Thoracic aorta (tissue), 2 donors: ENCODE results near the gene ZNF423. TPM values are rescaled to one million over a fixed set of nuclear protein-coding genes. Genes with fewer than 3 reads are reported as not detected.

Experiments
- ATAC-seq: fragments of 150-250 bp; one replicate; pipeline ENCODE4 v1.8.0; 2017; ENCODE audit warnings: low read depth; ENCODE audit not compliant: insufficient number of reproducible peaks, low FRiP score
- DNase-seq: peaks from one replicate; pipeline ENCODE4 v3.0.0-alpha.2; 2020; ENCODE audit warnings: low spot score
- H3K27ac ChIP-seq, 2 donors: fragments of 200-600 bp; sonication (generic); 1 replicate in 1 of 2; 2 replicates in 1 of 2; pipeline ENCODE4 v1.5.1; 2016; ENCODE audit warnings: mild to moderate bottlenecking in 2 of 2, moderate library complexity in 2 of 2
- H3K27me3 ChIP-seq: fragments of 200-600 bp; sonication (generic); replicated peaks from 2 replicates; pipeline ENCODE4 v1.6.0; 2016; ENCODE audit warnings: mild to moderate bottlenecking; ENCODE audit not compliant: insufficient read depth
- H3K36me3 ChIP-seq: fragments of 200-600 bp; sonication (generic); one replicate; pipeline ENCODE4 v1.5.1; 2016
- H3K4me1 ChIP-seq, 2 donors: fragments of 200-600 bp; sonication (generic); 1 replicate in 1 of 2; 2 replicates in 1 of 2; pipeline versions ENCODE4 v1.5.1 to v1.6.0; 2016; ENCODE audit warnings: low read depth in 2 of 2, mild to moderate bottlenecking in 1 of 2; ENCODE audit not compliant: control insufficient read depth in 1 of 2
- H3K4me3 ChIP-seq: fragments of 200-600 bp; sonication (generic); 2 replicates; pipeline ENCODE4 v1.5.1; 2016; ENCODE audit warnings: mild to moderate bottlenecking
- H3K9me3 ChIP-seq: fragments of 200-600 bp; sonication (generic); 2 replicates; pipeline ENCODE4 v1.5.1; 2016
- CTCF ChIP-seq: fragments of 200-600 bp; sonication (generic); IDR thresholded peaks from one replicate; pipeline ENCODE4 v1.5.1; 2019; ENCODE audit warnings: antibody characterized with exemption
- total RNA-seq, 2 donors: library from RNA; depleted of rRNA; stranded (reverse); fragments of >200 nt; gene quantifications; one replicate each; pipeline versions ENCODE4 v1.1.0 to v1.2.3, GENCODE V29; 2016

Gene ZNF423
- total RNA-seq, 2 donors from 2014 or later = 16.2 to 22.9 TPM

GRCh38 chr16:49704586-49705155, 151.2 kb downstream of the ZNF423 start:
- no peak overlapping the region for H3K27ac ChIP-seq
- no peaks in the 10 kb centered on the region for H3K9me3 ChIP-seq
- DNase-seq (no peak), ATAC-seq (no peak)
- H3K4me3 ChIP-seq = no peak overlapping the region
- H3K27me3 ChIP-seq = no peaks in the 10 kb centered on the region
- no peaks in the 10 kb centered on the region for H3K36me3 ChIP-seq
- H3K4me1 ChIP-seq = peaks cover 17 to 33% of the 10 kb centered on the region in 2 donors
- TF ChIP-seq CTCF = no peak

GRCh38 chr16:49703483-49703882, 152.4 kb downstream of the ZNF423 start:
- H3K9me3 ChIP-seq = no peaks in the 10 kb centered on the region
- no peak overlapping the region for H3K27ac ChIP-seq
- no peaks in the 10 kb centered on the region for H3K36me3 ChIP-seq
- ATAC-seq = no peak
- H3K27me3 ChIP-seq = no peaks in the 10 kb centered on the region
- no peak for DNase-seq
- H3K4me1 ChIP-seq = peaks cover 21 to 45% of the 10 kb centered on the region in 2 donors
- H3K4me3 ChIP-seq = no peak overlapping the region
- TF ChIP-seq CTCF = no peak

GRCh38 chr16:49701789-49702494, 154.0 kb downstream of the ZNF423 start:
- no peaks in the 10 kb centered on the region for H3K27me3 ChIP-seq
- H3K27ac ChIP-seq = peak overlapping the region; percentile 32 to 86
- DNase-seq (no peak), ATAC-seq (no peak)
- no peaks in the 10 kb centered on the region for H3K36me3 ChIP-seq
- no peaks in the 10 kb centered on the region for H3K9me3 ChIP-seq
- no peak for TF ChIP-seq CTCF
- H3K4me3 ChIP-seq = peak overlapping the region; percentile 27
- peaks cover 24 to 56% of the 10 kb centered on the region in 2 donors for H3K4me1 ChIP-seq

GRCh38 chr16:49701065-49701685, 154.7 kb downstream of the ZNF423 start:
- H3K27ac ChIP-seq = peak overlapping the region; percentile 81 to 86
- no peak for ATAC-seq
- no peak for TF ChIP-seq CTCF
- no peak for DNase-seq
- peak overlapping the region; percentile 52 for H3K4me3 ChIP-seq
- no peaks in the 10 kb centered on the region for H3K36me3 ChIP-seq
- H3K27me3 ChIP-seq = no peaks in the 10 kb centered on the region
- no peaks in the 10 kb centered on the region for H3K9me3 ChIP-seq
- H3K4me1 ChIP-seq = peaks cover 24 to 56% of the 10 kb centered on the region in 2 donors
